Fibroblast of the aortic adventitia (primary cell): ENCODE data around the gene XG. TPM values are rescaled to one million over a fixed set of nuclear protein-coding genes. Genes with fewer than 3 reads are reported as not detected.

Experiments
- DNase-seq: peaks from one replicate; pipeline ENCODE4 v3.0.0-alpha.2; 2010; ENCODE audit warnings: low read depth
- H3K4me3 ChIP-seq: 2 replicates; pipeline ENCODE4 v1.5.1; 2011; ENCODE audit warnings: low read depth, mild to moderate bottlenecking, control low read depth, low read length, moderate library complexity
- CTCF ChIP-seq: IDR thresholded peaks from 2 replicates; pipeline ENCODE4 v1.5.1; 2011; ENCODE audit warnings: mild to moderate bottlenecking, low read length, control low read depth, inconsistent platforms; ENCODE audit not compliant: insufficient read depth
- total RNA-seq: library from RNA; depleted of rRNA; stranded (reverse); fragments of >200 nt; gene quantifications from 2 replicates; pipeline ENCODE4 v1.2.3, GENCODE V29; 2012; ENCODE audit warnings: low replicate concordance

The XG gene
- total RNA-seq, 1 donor: 50.4 TPM

GRCh38 chrX:2824886-2825285 is 73.0 kb downstream of the XG start:
- DNase-seq: no peak
- no peak for TF ChIP-seq CTCF
- H3K4me3 ChIP-seq: no peak overlapping the region

DNA sequence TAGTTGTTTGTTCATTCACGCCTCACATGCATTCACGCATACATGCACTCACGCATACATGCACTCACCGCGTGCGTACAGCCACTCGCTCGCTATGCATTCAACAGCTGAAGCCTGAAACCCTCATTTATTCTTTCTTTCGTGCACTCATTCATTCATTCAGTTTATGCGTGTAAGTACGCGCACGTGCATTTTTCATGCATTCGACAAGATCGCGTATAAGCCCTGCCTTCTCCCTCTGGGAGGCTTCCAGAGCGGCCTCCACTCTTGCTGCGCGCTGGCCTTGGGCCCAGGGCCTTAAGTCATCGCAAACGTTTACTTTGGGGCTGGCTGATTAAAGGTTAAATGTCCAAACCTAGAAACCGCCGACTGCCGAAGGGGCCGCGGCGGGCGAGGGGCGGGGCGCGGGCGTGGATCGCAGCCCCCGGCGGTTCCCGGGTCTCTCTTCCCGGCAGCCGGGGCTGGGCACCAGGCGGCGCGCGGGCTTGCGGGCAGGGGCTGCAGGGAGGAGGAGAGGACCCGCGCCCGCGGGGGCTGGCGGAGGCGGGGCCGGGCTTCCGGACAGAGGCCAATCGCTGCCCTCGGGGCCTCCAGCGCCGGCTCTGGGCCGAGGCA is 76.6 kb downstream of the XG start, which contains the start of gene GYG2:
TSS of gene GYG2 (plus strand) at position 587 of the 615 bp plus-strand sequence. CDS start 1,259 bp downstream, outside the sequence.
- TF ChIP-seq CTCF: no peak
- peak within 1 kb of the TSS; percentile 61 for H3K4me3 ChIP-seq
- peak; percentile 22 for DNase-seq

- TF ChIP-seq CTCF: no peak
- peak overlapping the region; percentile 61 for H3K4me3 ChIP-seq
- DNase-seq: no peak
Observed at GRCh38 chrX:2828959-2829411, 77.1 kb downstream of the XG start.

DNA sequence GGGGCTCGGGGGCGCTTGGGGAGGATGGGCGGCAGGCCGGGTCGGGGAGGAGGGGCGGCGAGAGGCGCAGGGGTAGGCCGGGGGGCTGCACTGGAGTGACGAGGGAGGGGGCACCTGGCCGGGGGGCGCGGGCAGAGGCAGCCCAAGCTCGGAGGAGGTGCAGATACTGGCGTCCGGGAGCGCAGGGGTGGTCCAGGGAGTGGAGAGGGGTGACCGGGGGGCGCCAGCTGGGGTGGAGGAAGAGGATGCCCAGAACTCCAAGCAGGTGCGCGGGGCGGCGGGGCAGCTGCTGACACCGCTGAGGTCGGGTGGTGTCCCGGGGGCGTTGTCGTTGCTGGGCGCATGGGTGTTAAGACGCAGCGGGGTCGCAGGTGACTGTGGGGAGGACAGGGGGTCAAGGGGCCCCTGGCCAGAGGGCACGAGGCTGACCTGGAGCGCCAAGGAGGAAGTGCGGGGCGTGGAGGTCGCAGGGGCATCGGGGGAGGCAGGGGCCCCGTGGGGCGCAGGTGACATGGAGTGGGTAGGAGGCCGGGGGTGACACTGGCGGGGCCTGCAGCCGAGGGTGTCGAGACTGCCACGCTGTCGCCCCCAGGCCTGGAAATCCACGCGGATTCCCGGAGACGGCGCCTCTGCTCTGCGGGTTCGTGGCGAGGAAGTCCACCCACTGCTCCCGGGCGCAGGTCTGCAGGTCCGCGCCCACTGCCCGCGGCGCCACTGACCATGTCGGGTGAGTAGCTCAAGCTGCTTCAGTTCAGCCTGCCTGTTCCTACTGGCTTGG is 77.8 kb downstream of the XG start:
- H3K4me3 ChIP-seq: peak overlapping the region; percentile 61
- DNase-seq: no peak

GRCh38 chrX:2831471-2832228 is 79.8 kb downstream of the XG start:
- TF ChIP-seq CTCF: no peak
- H3K4me3 ChIP-seq: no peak overlapping the region
- DNase-seq: no peak

More for the DNA sequence above, 77.8 kb downstream of the XG start:
- no peak for TF ChIP-seq CTCF

- no peak for TF ChIP-seq CTCF
- no peak overlapping the region for H3K4me3 ChIP-seq
- DNase-seq: no peak
Observed at GRCh38 chrX:2837961-2838360, 86.1 kb downstream of the XG start.
